Hepatic stellate cell (primary cell): ENCODE data around the gene CTBP2.
"Not testable (repeated sequence)": the region's sequence is repeated elsewhere in the genome, so short reads cannot be mapped to it uniquely, and the experiment has no call there.

Source experiments
- DNase-seq: peaks from one replicate; pipeline ENCODE4 v3.0.0; 2011; ENCODE audit warnings: low spot score

CTBP2 gene

DNA sequence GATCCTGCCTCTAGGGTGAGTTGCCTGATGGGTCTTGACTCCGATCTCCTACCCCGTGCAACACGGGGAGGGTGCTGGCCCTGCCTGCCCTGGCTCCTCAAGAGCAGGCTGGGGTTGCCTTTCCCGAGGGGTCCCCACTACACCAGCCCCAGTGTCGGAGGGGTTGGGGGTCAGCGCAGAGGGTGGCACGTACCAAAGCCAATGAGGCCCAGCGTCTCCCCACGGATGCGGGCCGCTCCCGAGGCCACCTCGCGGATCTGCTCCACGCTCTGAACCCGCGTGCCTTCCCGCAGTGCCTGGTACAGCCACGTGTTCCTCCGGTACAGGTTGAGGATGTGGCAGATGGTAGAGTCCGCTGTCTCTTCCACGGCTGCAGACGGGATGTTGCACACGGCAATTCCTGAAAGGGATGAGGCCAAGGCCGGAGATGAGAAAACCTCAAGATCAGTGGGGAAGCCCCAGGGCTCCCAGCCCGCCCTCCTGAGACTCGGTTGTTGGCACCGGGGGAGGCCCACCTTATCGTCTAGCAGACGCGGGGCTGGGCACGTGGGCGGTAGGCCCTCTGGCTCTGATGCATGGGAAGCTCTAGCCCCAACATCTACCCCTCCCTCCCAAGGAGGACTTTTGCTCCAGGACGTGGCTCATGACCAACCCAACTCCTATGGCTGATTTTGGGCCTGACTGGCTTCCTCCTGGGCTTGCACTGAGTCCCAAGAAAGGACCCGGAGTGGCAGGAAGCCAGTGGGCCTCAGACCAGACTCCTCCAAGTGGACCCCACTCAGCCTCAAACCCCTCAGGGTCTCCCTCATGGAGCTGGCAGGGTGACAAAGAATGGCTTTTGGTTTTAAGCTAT lies 162.4 kb downstream of the CTBP2 start:
- peak; percentile 9 for DNase-seq

DNA sequence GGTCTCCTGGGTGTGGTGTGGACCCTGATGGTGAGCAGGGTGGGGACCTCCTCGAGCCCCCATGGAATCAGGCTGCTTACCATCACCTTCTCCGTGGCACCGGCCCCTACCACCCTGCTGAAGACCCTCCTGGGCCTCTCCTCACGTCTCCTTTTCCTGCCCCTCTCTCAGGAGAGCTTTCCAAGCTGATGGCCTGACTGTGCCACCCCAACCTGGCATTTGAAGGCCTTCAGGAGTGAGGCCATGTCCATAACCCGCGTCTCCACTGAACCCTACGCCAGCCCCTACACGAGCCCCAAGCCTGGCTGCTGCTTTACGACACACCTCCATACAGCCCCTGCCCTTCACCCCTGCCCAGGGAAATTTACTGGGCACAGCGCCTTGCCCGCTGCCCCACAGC lies 163.1 kb downstream of the CTBP2 start:
- no peak for DNase-seq

DNA sequence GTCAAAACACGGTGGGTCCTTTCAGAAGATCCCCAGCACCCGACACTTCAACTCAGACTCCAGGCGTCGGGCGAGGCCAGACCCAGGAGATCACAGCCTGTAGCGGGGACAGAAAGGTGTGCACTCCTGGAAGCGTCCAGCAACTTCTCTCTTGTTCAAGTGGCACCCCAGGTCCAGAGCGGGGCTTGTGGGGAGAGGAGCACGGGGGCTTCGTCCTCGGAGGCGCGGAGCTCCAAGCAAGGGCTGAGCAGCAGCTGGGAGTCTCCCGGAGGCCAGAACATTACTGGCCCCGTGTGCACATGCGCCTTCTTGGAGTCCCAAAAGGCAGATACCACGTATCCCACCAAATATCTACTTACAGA lies 163.5 kb downstream of the CTBP2 start:
- no peak for DNase-seq

DNA sequence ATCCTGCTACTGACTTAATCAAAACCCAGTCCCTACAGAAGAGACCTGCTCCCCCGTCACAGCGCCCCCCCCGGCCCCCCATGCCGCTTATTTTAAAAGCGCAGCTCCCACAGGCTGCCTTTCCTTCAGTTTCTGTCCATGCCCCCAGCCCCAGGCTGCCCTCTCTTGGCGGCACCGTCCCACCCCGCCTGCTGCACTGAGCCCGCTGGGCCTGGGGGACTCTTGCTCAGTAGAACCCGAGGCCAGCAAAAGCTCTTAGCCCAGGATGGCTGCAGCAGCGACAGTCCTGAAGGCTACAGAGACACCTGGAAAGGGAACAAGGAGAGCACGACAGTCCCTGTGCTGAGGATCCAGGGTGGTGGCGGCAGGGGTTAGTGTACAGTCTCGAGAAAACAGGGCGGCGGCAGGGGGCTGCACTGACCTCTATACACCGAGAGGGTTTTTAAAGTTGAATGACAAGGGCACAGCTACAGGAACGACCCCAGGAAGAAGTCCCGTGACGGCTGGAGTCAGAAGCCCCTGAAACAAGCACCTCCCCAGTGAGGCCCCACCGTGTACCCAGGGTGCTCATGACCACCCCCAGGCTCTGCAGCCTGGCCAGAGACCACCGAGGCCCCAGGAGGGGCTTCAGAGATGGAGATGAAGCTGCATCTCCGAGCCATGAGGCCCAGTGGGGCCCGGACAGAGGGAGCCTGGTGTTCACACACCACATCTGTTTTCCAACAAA lies 164.1 kb downstream of the CTBP2 start:
- DNase-seq: no peak

DNA sequence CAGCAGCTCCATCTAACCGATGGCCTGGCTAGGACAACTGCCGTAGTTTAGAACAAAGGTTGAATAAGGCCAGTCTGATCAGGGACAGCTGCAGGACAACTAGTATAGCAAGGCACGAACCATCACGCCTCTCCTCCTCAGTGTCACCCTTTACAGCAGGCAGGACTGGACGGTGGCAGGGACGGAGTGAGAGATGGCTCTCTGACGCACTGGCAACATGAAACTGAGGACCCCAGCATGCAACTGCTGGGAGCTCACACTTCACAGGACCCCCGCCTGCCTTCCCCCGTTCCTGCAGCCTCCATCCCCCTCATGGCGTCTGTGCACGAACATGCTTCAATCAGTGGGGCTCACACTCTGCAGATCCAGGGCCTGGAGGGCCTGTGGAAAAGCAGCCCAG lies 164.8 kb downstream of the CTBP2 start:
- peak; percentile 2 for DNase-seq

DNA sequence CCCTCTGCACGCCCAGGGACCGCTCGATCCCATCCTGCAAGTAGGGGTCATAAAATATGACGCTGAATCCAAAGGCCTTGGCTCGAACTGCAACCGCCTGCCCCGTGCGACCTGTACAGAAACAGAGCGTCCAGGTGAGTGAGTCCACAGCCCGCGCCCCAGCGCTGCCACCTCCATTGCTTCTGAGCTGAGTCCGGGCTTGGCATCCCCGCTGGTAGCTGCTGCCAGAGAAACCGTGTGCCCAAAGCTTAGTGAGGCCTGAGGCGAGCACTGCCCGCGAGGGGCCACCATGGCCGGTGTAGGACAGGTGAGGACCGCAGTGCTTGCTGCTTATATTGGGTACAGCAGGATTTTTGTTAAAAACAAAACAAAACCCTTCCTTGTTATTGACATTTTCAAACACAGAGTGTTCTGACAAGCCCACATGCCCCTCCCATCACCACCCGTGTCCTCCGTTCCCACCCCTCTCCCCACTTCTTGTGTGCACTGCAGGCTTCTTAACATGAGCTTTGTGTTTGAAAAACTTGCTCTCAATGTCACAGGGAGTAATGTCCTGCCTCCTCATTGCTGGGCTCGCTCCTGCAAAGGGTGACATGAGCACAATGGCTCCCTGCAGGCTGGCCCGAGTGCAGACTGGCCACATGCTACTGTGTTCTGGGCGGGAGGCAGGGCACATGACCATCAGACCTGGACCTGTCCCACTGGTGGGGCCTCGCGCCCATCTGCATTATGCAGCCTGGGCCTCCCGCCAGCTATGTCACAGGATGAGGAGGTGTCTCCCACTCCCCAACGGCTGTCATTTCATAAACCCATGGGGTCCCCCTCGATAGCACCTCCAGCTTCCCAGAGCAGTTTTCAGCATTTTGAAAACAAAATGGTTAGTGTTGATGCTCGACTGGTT lies 165.5 kb downstream of the CTBP2 start:
- peak; percentile 4 for DNase-seq

DNA sequence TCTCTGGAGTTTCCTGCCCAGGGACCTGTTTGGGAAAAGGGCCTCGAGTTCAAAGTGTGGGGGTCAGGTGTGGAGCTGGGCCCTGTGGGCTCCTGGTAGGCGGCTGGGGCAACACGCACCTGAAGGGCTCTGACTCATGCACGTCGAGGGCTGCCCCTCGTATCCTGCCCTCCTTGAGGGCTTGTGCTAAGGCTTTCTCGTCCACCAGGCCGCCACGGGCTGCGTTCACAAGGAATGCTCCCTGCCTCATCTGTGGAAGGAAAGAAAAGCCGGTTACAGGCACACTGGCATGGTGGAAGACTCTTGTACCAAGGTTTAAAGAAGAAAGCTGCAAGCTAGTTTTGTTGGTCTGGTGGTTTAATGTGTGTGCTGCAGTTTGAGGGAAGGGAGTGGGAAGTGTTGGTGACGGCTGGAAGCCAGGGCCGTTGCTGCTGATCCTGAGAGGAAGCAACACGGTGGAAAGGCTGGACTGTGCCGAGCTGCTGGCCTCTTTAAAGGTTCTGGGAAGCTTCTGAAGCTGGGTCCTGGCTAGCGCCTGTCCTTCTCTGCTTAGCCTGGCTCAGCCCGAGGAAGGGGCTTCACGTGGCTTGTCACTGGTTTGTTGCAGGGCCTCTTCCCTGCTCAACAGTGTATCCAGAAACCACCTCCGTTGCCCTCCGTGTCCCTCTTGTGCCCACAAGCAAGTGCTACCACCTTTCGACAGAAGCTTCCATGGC lies 166.5 kb downstream of the CTBP2 start:
- DNase-seq: no peak

DNA sequence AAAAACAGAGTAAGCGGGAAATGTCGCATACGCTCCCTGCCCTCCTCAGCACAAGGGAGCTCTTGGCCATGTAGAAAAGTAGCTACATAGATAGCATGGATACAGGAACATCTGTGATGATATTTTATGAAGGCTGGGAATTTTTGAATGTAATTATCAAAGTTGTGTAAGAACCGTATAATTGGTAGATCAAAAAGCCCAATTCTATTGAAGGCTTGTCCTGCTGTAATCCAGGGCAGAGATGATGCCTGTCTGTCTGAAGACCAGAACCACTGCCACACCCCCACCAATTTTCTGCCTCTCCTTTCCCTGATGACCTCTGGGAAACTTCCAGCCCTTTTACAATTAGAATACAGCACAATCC lies 167.0 kb downstream of the CTBP2 start:
- DNase-seq: no peak

DNA sequence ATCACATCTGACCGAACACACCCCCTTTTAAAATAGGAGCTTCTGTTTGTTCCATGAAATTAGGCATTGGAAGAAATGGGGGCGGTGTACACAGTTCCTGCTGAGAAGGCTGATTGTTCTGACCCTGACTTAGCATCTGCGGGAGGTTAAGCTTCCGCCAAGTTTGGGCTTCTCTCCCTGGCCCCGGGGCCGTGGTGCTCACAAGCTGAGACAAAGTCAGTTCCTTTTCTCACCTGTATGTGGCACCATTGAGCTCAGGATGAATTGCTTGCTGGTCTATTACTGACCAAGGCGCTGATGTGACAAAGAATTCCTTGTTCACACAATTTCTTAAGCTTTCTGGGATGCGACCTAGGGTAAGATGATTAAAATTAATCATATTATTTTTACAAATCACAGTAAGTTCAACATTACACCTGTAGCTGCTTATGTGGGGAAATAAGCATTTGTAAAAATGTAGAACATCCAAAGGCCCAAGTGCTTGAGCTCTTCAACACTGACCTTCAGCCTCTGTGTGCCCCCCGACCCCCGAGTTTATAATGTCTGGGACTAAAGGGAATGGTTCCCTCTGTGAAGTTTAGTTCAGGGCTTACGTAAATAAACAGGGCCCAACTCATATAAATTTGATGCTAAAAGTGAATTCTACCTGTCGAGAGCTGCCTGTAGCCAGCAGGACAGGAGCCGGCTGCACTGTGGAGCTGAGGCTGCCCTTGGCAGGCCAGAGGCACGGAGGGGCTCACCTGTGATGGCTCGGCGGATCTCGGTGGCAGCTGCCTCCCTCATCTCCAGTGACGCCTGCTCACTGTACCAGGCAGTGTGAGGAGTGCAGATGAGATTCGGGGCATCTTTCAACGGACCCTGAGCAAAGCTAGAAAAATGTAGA lies 167.7 kb downstream of the CTBP2 start:
- peak; percentile 19 for DNase-seq

DNA sequence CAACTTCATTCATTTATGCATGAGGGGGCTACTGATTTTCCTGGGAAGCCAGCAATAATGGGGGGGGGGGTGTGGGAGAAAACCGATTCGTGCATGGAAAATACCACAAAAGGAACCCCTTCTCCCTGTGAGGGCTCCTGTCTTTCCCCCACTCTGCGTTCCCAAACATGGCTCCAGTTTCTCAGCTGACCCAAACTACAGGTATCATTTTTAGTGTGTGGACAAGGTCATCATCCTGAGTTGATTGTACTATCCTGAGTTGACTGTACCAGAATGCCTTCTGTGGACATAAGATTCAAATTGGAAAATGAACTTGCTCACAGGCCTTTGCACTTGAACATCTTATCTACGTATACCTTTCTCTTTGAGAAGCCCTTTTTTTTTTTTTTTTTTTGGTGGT lies 168.5 kb downstream of the CTBP2 start:
- no peak for DNase-seq

DNA sequence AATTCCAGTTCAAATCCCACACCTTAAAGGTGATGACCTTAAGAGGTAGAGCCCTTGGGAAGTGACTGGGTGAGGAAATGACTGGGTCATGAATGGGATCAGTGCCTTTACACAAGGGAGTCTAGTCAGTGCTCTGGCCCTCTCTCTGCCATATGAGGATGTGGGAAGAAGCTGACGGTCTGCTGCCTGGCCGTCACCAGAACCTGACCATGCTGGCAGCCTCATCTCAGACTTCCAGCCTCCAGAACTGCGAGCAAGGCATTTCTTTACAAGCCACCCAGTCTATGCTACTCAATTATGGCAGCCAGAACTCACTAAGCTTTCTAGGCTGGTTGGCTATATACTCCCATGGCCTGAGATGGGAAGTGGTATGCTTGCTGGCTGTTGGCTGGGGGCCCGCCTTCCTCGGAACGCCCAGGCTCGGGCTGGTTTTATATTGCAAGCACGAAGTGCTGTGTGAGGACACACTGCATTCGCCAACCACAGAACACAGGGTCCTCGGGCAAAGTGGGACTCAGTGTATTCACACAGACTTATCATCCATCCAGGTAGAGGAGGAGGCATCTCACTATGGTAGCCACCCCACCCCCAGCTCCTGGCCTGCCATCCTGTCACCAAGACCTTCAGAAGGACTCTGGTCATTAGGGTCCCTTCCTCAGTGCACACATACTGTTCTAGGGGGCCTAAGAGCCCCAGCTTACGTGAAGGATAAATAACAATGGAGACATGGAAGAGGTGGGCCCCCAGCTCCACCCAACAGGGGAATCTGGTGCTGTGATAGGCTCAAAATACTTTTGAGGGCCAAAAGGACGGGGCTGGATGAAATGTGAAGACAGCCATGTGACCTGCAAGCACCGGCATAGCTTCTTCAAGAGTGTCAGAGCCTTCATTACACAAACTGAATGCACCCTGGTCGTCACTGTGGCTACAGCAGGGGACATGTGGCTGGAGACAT lies 169.4 kb downstream of the CTBP2 start:
- DNase-seq: no peak

DNA sequence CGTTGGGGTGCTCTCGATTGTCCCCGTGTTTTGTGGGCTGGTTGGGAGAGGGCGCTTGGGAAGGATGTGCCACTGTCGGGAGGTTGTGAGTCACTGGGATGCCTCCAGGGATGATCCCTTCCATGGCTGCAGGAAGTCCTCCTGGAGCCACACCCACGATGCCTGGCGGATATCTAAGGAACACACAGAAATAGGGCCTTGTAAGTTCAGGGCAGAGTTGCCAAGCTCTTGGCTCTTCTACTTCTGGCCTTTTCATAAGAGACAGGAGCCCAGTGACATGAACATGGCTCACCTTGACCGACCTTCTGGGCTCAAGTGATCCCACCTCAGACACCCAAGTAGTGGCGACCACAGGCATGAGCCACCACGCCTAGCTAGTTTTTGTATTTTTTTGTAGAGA lies 170.8 kb downstream of the CTBP2 start:
- no peak for DNase-seq

DNA sequence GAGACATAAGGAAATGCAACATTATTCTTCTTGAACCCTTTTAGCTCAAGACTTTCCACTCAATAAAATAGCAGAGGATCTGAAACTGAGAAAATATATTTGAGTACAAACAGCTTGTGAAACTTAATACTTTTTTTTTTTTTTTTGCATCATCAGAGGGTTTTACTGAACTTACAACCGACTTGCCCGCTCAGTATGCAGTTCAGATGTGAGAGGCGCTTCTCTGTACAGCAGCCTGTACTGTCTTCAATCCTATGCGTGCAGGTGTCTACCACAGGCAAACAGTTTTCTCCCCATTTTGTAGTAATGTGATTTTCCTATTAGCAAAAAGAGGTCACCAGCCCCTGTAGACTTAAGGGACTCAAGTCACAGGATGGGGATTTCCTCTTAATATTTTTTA lies 171.6 kb downstream of the CTBP2 start:
- DNase-seq: not testable (repeated sequence)

DNA sequence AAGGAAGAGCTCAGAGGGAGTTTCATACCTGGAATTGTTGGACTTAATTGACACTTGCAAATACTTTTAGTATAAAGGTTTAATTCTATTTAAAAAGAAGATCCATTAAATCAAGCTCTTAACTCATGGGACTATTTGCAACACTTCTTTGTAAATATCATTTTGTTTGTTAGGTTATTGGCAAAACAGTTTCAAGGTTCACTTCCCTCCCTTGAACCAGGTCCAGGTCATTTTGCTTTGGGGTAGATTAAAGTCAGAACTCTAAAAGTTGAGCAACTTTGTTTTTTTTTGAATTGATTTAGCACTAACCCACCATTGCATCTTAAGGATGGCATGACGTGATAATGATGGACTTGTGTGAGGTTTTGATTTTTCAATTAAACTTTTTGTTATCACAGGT lies 172.6 kb downstream of the CTBP2 start:
- DNase-seq: no peak

DNA sequence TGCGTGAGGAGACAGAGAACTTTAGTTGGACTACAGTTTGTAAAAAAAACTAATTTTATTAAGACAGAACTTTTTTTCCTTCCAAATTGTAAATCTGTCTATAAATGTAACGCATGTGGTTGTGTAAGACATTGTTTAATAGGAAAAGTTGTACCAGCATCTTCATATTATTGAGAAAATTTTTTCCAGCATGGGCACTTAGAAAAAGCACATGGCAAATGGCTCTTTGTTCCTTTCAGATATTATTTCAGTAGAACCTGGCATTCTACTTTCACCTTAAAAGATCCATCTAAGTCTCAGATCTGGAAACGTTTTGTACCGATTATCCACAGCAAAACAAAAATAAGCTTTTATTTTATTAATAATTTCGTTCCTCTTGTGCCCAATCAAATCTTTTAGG lies 175.2 kb downstream of the CTBP2 start:
- DNase-seq: no peak

DNA sequence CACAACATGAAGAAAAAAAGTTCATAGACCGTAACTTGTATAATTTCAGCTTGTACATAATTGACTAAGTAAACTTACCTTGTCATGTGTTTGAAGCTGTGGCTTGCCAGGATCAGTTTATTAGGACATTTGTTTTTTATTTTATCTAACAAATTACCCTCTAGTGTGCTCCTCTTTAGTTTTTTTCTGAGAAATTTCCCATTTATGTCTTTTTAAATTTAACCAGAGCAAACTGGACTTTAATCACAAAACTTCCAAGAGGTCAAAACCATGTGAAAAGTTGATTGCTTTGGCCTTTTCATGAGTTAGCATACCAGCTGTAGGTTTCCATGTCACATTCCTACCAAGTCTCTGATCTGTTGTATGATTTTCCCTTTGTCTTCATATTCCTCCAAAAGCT lies 176.0 kb downstream of the CTBP2 start:
- DNase-seq: no peak

DNA sequence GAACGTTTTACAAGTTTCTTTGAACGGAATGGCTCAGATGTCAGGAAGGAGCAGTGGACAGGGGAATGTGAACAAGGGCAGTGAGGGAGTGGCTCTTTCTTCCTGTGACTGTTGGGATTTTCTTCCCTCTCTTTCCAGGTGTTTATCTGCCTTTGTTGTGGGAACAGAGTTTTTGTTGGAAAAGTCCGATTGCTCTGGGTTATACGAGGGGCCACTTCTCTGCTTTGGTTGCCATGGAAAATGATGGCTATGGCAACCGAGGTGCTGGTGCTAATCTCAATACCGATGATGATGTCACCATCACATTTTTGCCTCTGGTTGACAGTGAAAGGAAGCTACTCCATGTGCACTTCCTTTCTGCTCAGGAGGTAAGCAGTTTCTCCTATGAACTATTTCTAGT lies 177.0 kb downstream of the CTBP2 start:
- DNase-seq: no peak

DNA sequence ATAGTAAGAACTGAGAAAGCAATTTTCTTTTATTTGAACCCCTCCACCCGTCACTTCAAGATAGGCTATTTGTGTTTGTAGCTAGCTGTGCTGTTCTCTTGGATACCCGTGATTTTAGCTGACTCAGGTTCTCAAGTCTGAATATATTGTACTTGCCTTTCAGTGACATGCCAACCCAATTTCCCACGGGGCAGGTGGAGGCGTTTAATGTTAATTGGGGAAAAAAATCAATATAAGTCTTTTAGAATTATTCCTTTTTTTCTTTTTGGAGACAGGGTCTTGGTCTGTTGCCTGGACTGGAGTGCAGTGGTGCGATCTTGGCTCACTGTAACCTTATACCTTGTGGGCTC lies 182.0 kb downstream of the CTBP2 start:
- no peak for DNase-seq

DNA sequence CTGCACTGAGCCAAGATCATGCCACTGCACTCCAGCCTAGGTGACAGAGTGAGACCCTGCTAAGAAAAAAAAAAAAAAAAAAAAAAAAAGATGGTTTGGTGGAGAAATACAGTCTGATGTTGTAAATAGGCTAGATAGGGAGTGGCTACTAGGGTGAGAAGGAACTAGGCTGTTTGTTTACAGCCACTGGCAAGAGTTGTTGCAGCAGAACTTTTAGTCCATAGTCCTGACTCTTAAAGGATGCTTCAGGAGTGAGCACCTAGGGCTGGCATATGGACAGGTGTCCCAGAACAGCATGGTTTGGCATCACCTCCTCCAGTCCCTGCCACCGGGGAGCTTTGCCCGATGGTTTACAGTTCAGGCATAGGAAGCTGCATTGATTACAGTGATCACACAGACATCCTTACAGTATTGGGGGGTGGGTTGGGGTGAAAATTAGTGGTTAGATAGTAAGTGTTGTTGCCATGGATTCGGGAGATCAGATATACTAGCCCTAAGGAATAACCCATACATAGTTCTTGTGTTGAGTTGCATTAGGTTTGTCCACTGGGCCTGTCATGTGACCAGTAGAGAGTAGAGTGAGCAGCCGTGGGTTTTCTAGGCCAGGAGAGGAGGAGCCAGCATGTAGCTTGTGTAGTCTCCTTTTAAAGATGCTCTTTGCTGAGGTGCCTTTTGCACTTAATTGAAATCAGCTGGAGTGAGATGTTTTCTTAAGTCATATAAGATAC lies 182.6 kb downstream of the CTBP2 start:
- DNase-seq: no peak
